ENCODE data around the gene TMEM236. TPM values are rescaled to one million over a fixed set of nuclear protein-coding genes. Genes with fewer than 3 reads are reported as not detected.
A peak's percentile ranks its signal among the peaks of the same experiment; 100 is the strongest.

TMEM236 gene
- total RNA-seq, 1 experiment from 2014 or later, result 0.12 TPM

DNA sequence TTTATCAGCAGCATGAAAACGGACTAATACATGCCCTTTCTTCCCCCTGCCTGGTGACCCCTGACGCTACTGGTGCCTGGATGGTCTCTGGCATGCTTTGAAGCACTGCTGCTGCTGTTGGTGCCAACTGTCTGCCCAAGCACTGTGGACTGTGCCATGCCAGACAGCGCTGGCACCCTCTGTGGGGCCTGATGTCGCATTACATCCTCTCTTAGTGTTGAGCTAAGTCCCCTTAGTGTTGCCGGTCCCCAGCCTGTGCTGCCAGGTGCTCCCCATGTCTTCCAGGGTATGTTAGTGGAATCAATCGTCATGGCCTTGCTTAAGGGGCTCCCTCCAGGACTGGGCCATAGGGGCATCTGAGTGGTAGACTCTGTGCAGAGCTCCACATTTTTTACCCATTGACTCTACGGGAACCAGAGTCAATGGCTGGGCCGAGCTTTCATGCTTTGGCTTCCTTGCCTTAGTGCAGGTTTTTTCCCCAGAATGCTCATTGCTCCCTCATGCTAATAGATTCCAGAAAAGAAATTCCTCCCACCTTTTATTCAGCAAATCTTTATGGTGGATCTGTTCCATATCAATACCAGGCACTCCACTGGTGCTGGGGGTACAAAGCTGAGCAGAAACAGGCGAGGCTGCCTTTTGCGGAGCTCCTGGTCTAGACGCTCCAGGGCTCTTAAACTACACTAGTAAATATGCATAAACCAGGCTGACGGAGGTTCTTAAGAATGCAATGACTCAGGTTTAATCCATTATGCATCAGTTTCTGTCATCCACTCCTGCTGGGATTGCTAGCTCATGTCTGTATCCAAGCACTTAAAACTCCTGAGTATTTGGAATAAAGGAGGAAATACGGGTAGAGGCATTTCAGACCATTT is 35.3 kb downstream of the TMEM236 start:
- peak; percentile 96 for DNase-seq (ENCODE audit: low read depth)

DNA sequence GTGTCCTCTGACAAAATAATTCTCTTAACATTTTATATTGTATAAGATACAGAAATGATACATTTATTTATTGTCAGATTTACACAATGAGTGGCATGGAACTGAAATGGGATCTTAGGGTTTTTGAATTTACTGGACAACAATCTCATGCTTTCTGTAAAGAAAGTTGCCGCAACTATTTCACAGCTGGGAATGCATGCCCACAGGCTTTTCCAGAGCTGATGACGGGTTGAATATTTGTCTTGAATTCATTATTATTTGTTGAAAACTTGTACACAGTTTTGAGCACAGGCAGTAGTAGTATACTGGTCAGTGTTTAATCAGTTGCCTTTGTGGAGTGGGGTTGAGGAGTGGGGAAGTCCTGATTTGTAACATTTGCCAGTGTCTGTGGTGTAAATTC is 36.6 kb downstream of the TMEM236 start:
- DNase-seq (ENCODE audit: low read depth), result peak; percentile 50

DNA sequence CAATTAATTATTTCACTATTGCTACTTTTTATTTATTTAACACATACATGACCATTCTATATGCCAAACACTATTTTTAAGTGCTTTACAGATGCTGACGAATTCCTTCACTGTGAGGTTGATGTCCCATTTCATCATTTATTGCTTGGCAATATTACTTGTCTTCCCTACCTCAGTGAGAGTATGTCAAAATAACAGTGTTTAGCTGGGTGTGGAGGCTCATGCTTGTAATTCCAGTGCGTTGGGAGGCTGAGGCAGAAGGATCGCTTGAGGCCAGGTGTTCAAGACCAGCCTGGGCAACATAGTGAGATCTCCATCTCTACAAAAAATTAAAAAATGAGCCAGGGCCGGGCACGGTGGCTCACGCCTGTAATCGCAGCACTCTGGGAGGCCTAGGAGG is 37.4 kb downstream of the TMEM236 start:
- no peak for DNase-seq (ENCODE audit: low read depth)

- no peak for DNase-seq (ENCODE audit: low read depth)
Observed at GRCh38 chr10:17790651-17791050, 38.6 kb downstream of the TMEM236 start.

DNA sequence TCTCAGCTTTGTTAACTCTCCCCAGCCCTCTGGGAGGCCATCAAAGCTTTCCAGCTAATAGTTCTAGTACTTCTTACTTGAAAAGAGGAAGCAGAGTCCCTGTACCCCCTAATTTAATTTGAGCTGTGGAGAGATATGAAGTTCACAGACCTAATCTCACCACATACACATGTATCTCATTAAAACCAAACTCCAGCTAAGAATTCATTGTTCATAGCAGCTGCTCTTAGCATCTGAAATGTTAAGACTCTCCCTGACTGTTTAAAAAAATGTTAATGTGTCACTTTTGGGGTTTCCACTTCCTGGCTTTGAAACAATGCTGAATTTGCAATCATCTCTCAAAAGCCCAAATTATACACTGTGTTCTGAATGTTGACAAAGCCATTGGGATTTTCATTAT is 41.0 kb downstream of the TMEM236 start:
- DNase-seq (ENCODE audit: low read depth), result peak; percentile 9

DNA sequence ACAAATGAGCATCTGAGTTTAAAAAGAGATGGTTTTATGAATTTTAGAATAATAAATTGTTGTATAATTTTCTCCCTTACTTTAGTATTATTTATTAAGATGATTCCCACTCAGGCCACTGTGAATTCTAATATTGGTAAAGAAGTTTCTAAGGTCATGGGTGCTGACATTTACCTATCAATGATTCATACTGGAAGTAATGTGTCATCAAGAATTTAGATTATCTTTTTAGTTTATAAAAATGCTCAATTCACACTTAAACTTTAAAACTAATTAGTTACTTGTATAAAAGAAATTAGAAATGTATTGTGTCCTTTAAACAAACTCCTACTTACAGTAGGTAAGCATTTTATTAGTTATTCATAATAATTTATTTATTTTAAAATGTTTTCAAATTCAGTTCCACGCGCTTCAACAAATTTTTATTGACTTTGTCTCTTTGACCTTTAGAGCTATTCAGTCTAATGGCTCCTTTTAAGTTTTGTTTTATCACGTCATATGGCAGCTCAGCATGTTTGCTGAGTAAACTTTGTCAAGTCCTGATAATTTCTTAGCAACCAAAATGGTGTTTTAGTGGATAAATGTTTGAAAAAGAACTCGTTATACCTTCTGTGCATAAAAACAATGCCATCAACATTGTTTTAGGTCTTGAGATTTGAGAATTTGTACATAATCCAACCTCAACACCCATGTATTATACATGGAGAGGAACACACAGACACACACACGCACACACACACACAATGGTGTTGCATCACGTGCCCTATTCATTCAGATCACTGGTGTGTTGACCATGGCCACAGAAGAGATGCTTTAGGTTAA is 42.0 kb downstream of the TMEM236 start:
- DNase-seq (ENCODE audit: low read depth), result no peak

- DNase-seq (ENCODE audit: low read depth), result no peak
Observed at GRCh38 chr10:17795083-17795482, 43.1 kb downstream of the TMEM236 start.

- DNase-seq (ENCODE audit: low read depth), result no peak
Observed at GRCh38 chr10:17795813-17796594, 44.0 kb downstream of the TMEM236 start.

GRCh38 chr10:17801507-17801906 is 49.5 kb downstream of the TMEM236 start:
- DNase-seq (ENCODE audit: low read depth), result no peak

DNA sequence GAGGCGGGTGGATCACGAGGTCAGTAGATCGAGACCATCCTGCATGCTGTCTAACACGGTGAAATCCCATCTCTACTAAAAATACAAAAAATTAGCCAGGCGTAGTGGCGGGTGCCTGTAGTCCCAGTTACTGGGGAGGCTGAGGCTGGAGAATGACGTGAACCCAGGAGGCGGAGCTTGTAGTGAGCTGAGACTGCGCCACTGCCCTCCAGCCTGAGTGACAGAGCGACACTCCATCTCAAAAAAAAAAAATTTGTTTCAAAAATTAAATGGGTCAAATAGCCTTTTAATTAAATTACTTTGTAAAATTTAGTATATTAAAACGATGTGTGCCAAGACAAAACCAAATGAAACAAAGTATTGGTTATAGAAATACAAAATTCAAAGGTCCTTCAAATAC is 50.3 kb downstream of the TMEM236 start:
- DNase-seq (ENCODE audit: low read depth), result no peak

- DNase-seq (ENCODE audit: low read depth), result no peak
Observed at GRCh38 chr10:17802976-17803375, 51.0 kb downstream of the TMEM236 start.

DNA sequence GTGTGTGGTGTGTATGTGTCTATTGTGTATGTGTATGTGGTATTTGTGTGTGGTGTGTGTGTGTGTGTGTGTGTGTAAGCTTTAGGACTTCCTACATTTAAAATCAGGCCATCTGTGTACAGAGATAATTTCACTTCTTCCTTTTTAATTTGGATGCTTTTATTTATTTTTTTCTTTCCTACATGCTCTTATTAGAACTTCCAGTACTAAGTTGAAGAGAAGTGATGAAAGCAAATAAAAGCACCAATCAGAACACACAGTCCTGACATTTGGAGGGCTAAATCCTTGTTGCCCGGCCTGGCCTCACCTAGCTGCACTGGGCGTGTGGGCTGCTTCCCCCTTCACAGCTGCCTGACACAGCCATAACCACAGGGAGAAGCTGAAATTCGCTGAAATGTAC is 53.3 kb downstream of the TMEM236 start:
- no peak for DNase-seq (ENCODE audit: low read depth)

- DNase-seq (ENCODE audit: low read depth), result no peak
Observed at GRCh38 chr10:17805921-17806577, 54.0 kb downstream of the TMEM236 start.

- no peak for DNase-seq (ENCODE audit: low read depth)
Observed at GRCh38 chr10:17808971-17809841, 57.2 kb downstream of the TMEM236 start, which contains the start of gene MRC1. MRC1 (plus strand) TSS chr10:17809348; CDS start chr10:17809466, 118 bp downstream.

GRCh38 chr10:17811146-17811865 is 59.3 kb downstream of the TMEM236 start:
- peak; percentile 15 for DNase-seq (ENCODE audit: low read depth)

GRCh38 chr10:17814973-17815372 is 63.0 kb downstream of the TMEM236 start:
- no peak for DNase-seq (ENCODE audit: low read depth)

GRCh38 chr10:17816199-17816598 is 64.2 kb downstream of the TMEM236 start:
- no peak for DNase-seq (ENCODE audit: low read depth)

- no peak for DNase-seq (ENCODE audit: low read depth)
Observed at GRCh38 chr10:17817316-17817715, 65.3 kb downstream of the TMEM236 start.

GRCh38 chr10:17817790-17818189 is 65.8 kb downstream of the TMEM236 start:
- DNase-seq (ENCODE audit: low read depth), result no peak

DNA sequence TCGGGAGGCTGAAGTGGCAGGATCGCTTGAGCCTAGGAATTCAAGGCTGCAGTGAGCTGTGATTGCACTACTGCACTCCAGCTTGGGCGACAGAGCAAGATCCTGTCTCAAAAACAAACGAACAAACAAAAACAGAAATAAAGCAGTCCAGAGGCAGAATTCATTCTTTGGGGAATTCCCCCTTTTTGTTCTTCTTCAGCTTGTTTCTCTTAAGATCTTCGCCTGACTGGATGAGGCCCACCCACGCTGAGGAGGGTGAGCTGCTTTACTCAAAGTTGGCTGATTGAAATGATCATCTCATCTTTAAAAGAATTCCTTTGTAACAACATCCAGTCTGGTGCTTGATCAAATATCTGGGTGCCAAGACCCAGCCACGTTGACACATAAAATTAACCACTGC is 67.8 kb downstream of the TMEM236 start:
- no peak for DNase-seq (ENCODE audit: low read depth)

Measured in RPMI7951 (cell line).